ENCODE results near the gene SPPL2C. TPM values are rescaled to one million over a fixed set of nuclear protein-coding genes. Genes with fewer than 3 reads are reported as not detected.
A peak's percentile ranks its signal among the peaks of the same experiment; 100 is the strongest.

The SPPL2C gene
- total RNA-seq, 1 donor from 2014 or later, result not detected

GRCh38 chr17:45876539-45876938, 31.9 kb downstream of the SPPL2C start:
- DNase-seq (ENCODE audit: low read depth), result no peak

GRCh38 chr17:45877467-45877866, 32.8 kb downstream of the SPPL2C start:
- no peak for DNase-seq (ENCODE audit: low read depth)

- no peak for DNase-seq (ENCODE audit: low read depth)
Measured at GRCh38 chr17:45883063-45883462, 38.4 kb downstream of the SPPL2C start.

GRCh38 chr17:45886852-45887251, 42.2 kb downstream of the SPPL2C start:
- no peak for DNase-seq (ENCODE audit: low read depth)

- DNase-seq (ENCODE audit: low read depth), result no peak
Measured at GRCh38 chr17:45888392-45888791, 43.7 kb downstream of the SPPL2C start.

GRCh38 chr17:45889579-45889978, 44.9 kb downstream of the SPPL2C start:
- no peak for DNase-seq (ENCODE audit: low read depth)

- no peak for DNase-seq (ENCODE audit: low read depth)
Measured at GRCh38 chr17:45893725-45894021, 49.0 kb downstream of the SPPL2C start.

GRCh38 chr17:45894022-45894784, 49.5 kb downstream of the SPPL2C start, which contains the start of gene MAPT:
Gene MAPT, plus strand, starts transcription at chr17:45894554. Its CDS starts 67,784 bp downstream, at chr17:45962338.
- DNase-seq (ENCODE audit: low read depth), result peak; percentile 67

GRCh38 chr17:45895304-45895968, 50.8 kb downstream of the SPPL2C start:
- DNase-seq (ENCODE audit: low read depth), result no peak

- no peak for DNase-seq (ENCODE audit: low read depth)
Measured at GRCh38 chr17:45895969-45896785, 51.5 kb downstream of the SPPL2C start.

Other genes with a start within 250 kb of the SPPL2C start
- gene CRHR1, start 60.6 kb upstream of the SPPL2C start, total RNA-seq, result not detected in 2 replicates
- under 0.01 and 0.10 TPM in 2 replicates for gene MAPT, start 49.7 kb downstream of the SPPL2C start, total RNA-seq
- not detected in 2 replicates for gene STH, start 154.4 kb downstream of the SPPL2C start, total RNA-seq